K562 (cell line): ENCODE measurements around the gene HHIPL1. TPM values are rescaled to one million over a fixed set of nuclear protein-coding genes. Genes with fewer than 3 reads are reported as not detected.

ENCODE experiments used
- ATAC-seq: fragments of 200-7000 bp; cut with Tn5 transposase; 3 replicates; pipeline ENCODE4 v1.9.1; 2020; ENCODE audit warnings: moderate library complexity
- BruUV-seq: library from RNA; stranded (reverse); fragments of 400-500 nt; replicated peaks from 2 replicates; lab custom pipeline; 2021; lab: Mats Ljungman, UMichigan
- CTCF ChIA-PET: fragments of 300-600 bp; formaldehyde crosslinking; extraction: SDS; loops from one replicate; lab custom pipeline; 2021; ENCODE audit warnings: low intra/inter-chr PET ratio; lab: Yijun Ruan, JAX
- POLR2A ChIA-PET: fragments of 300-600, 350-650 bp; sonication (Branson Sonifier 250); formaldehyde crosslinking; extraction: SDS; loops from one replicate; lab custom pipeline; 2021; ENCODE audit warnings: antibody characterized with exemption, inconsistent platforms; lab: Yijun Ruan, JAX
- DNase-seq, 4 experiments: peaks; one replicate each; pipeline versions ENCODE4 v3.0.0 to v3.0.0-alpha.2; 2011 to 2018; ENCODE audit warnings: low spot score in 3 of 4, mixed read lengths in 3 of 4; ENCODE audit errors: extremely low read depth in 1 of 4
- FAIRE-seq: peaks from 2 replicates; lab custom pipeline; 2011; peaks lifted over from hg19 to GRCh38; lab: Jason Lieb, UNC
- H2AFZ ChIP-seq: 2 replicates; pipeline ENCODE4 v1.6.0; 2011; ENCODE audit warnings: low read depth, low read length, control low read depth, inconsistent platforms
- H3K27ac ChIP-seq: fragments of 200-600 bp; 3 replicates; pipeline ENCODE4 v1.8.0; 2011; ENCODE audit warnings: low read depth, mild to moderate bottlenecking, control low read depth, inconsistent platforms, low read length, moderate library complexity, mixed read lengths; ENCODE audit errors: extremely low read depth
- H3K27me3 ChIP-seq, 2 experiments: fragments of 300-600 bp in 1 of 2; 2 replicates in 1 of 2; 3 replicates in 1 of 2; pipeline versions ENCODE4 v1.6.0 to v1.8.0; 2011; ENCODE audit warnings: inconsistent platforms in 2 of 2, low read length in 2 of 2, mild to moderate bottlenecking in 1 of 2, mixed read lengths in 1 of 2, moderate library complexity in 1 of 2; ENCODE audit not compliant: control insufficient read depth in 2 of 2, insufficient read depth in 2 of 2
- H3K36me3 ChIP-seq: fragments of 300-600 bp; 3 replicates; pipeline ENCODE4 v1.8.0; 2011; ENCODE audit warnings: mild to moderate bottlenecking, low read length, inconsistent platforms; ENCODE audit not compliant: control insufficient read depth, insufficient read depth
- H3K4me1 ChIP-seq, 2 experiments: fragments of 200-600 bp in 1 of 2; replicated peaks in 1 of 2; 2 replicates in 1 of 2; 3 replicates in 1 of 2; pipeline versions ENCODE4 v1.5.1 to v1.8.0; 2011; ENCODE audit warnings: inconsistent platforms in 2 of 2, low read length in 2 of 2, mild to moderate bottlenecking in 1 of 2, mixed read lengths in 1 of 2, moderate library complexity in 1 of 2; ENCODE audit not compliant: control insufficient read depth in 2 of 2, insufficient read depth in 2 of 2
- H3K4me2 ChIP-seq: 2 replicates; pipeline ENCODE4 v1.6.1; 2011; ENCODE audit warnings: low read length, control low read depth, inconsistent platforms, mixed read lengths; ENCODE audit not compliant: insufficient read depth
- H3K4me3 ChIP-seq: fragments of 200-600 bp; sonication (generic), shearing (Covaris generic); 2 replicates; pipeline ENCODE4 v1.5.1; 2016; ENCODE audit warnings: control low read depth, inconsistent platforms
- H3K79me2 ChIP-seq: fragments of 200-600 bp; 3 replicates; pipeline ENCODE4 v1.8.0; 2011; ENCODE audit warnings: low read length, inconsistent platforms; ENCODE audit not compliant: control insufficient read depth, insufficient read depth
- H3K9ac ChIP-seq, 2 experiments: 2 replicates each; pipeline versions ENCODE4 v1.6.0 to v1.6.1; 2011; ENCODE audit warnings: low read depth in 2 of 2, low read length in 2 of 2, control low read depth in 1 of 2, inconsistent platforms in 1 of 2, mild to moderate bottlenecking in 1 of 2, mixed read lengths in 1 of 2; ENCODE audit not compliant: insufficient read depth in 1 of 2
- H3K9me1 ChIP-seq: one replicate; pipeline ENCODE4 v1.6.0; 2011; ENCODE audit warnings: inconsistent platforms, mild to moderate bottlenecking, low read length, moderate library complexity; ENCODE audit not compliant: control insufficient read depth, insufficient read depth
- H3K9me3 ChIP-seq: replicated peaks from 2 replicates; pipeline ENCODE4 v1.5.1; 2011; ENCODE audit warnings: low read depth, low read length, inconsistent platforms; ENCODE audit not compliant: control insufficient read depth, insufficient read depth
- H4K20me1 ChIP-seq: replicated peaks from 2 replicates; pipeline ENCODE4 v1.6.1; 2011; ENCODE audit warnings: low read length, inconsistent platforms, mixed read lengths; ENCODE audit not compliant: control insufficient read depth, insufficient read depth
- CBFB ChIP-seq: sonication (generic); formaldehyde crosslinking; IDR thresholded peaks from 2 replicates; pipeline ENCODE4 v1.4.0; 2020; ENCODE audit warnings: mild to moderate bottlenecking, missing genetic modification reagents
- CBX8 ChIP-seq: fragments of 200-600 bp; sonication (generic); IDR thresholded peaks from 2 replicates; pipeline ENCODE4 v1.6.1; 2012; ENCODE audit warnings: borderline replicate concordance, mixed run types, low read depth, mild to moderate bottlenecking, moderate library complexity, mixed read lengths, low read length, control low read depth, inconsistent platforms; ENCODE audit not compliant: poor library complexity, severe bottlenecking; ENCODE audit errors: extremely low read depth
- HDAC2 ChIP-seq: fragments of 450-650 bp; IDR thresholded peaks from 2 replicates; pipeline ENCODE4 v1.6.1; 2016; ENCODE audit warnings: mild to moderate bottlenecking
- KDM1A ChIP-seq, 2 experiments: fragments of 450-650 bp; IDR thresholded peaks; 2 replicates each; pipeline ENCODE4 v1.6.1; 2016; ENCODE audit warnings: mild to moderate bottlenecking in 2 of 2
- MEF2D ChIP-seq: conservative IDR thresholded peaks from 2 replicates; pipeline ENCODE4 v1.6.1; 2016; ENCODE audit warnings: low read depth, missing genetic modification characterization, missing compliant biosample characterization
- NELFE ChIP-seq: IDR thresholded peaks from 2 replicates; pipeline ENCODE4 v1.6.1; 2011; ENCODE audit warnings: mild to moderate bottlenecking; ENCODE audit not compliant: insufficient read depth, insufficient read length
- NFE2 ChIP-seq: IDR thresholded peaks from 2 replicates; pipeline ENCODE4 v1.6.1; 2014; ENCODE audit warnings: antibody characterized with exemption, low read depth
- RBM22 ChIP-seq: fragments of 200-400 bp; formaldehyde crosslinking; IDR thresholded peaks from 2 replicates; pipeline ENCODE4 v1.6.1; 2018; ENCODE audit warnings: low read length, low read depth; ENCODE audit not compliant: poor library complexity, severe bottlenecking
- SAP30 ChIP-seq: fragments of 200-600 bp; sonication (generic); IDR thresholded peaks from 2 replicates; pipeline ENCODE4 v1.6.1; 2012; ENCODE audit warnings: borderline replicate concordance, low read depth, mild to moderate bottlenecking, moderate library complexity, low read length, control low read depth, inconsistent platforms; ENCODE audit not compliant: insufficient read depth, poor library complexity, severe bottlenecking
- STAT5B ChIP-seq: fragments of 250-450 bp; sonication (Bioruptor Pico); IDR thresholded peaks from 2 replicates; pipeline ENCODE4 v1.8.0; 2021; ENCODE audit warnings: mild to moderate bottlenecking, inconsistent platforms
- ZNF695 ChIP-seq: fragments of 450-650 bp; formaldehyde crosslinking; IDR thresholded peaks from 2 replicates; pipeline ENCODE4 v1.4.0; 2020; ENCODE audit warnings: mild to moderate bottlenecking, moderate library complexity
- WGBS: fragments of 100-300 bp; shearing (Covaris generic); methylation state at CpG from one replicate; pipeline ENCODE4 v1.1.6; 2016; ENCODE audit warnings: low coverage, mixed read lengths; ENCODE audit not compliant: insufficient coverage; ENCODE audit errors: missing lambda C conversion rate; 5-methylcytosine and 5-hydroxymethylcytosine counted together
- in situ Hi-C: fragments of 300-500 bp; cut with MboI; formaldehyde crosslinking; loops from 4 replicates; pipeline ENCODE4 v1.15.0; 2018; ENCODE audit warnings: inconsistent platforms, mixed read lengths
- intact Hi-C: fragments of 100-400 bp; cut with micrococcal nuclease; formaldehyde crosslinking; loops from 2 replicates; pipeline ENCODE4 v1.14.2; 2022
- polyA plus RNA-seq, 8 experiments: library from polyadenylated mRNA; depleted of rRNA in 4 of 8; stranded (reverse) in 5 of 8; unstranded in 3 of 8; fragments of >200 nt; fragmentation: Nextera tagmentation in 2 of 8; fragmentation: Illumina TruSeq in 1 of 8; extraction: Ambion mirVana in 2 of 8; extraction: Trizol in 1 of 8; gene quantifications; 2 replicates each; pipeline versions ENCODE4 v1.2.1 to v1.2.3, GENCODE V29; 2011 to 2014; ENCODE audit warnings: inconsistent platforms in 1 of 8, missing spikeins in 1 of 8
- total RNA-seq, 7 experiments: library from RNA; depleted of rRNA in 6 of 7; stranded (reverse); fragments of >200 nt in 6 of 7; fragmentation: Illumina TruSeq in 2 of 7; extraction: Trizol in 2 of 7; gene quantifications; 2 replicates each; pipeline versions ENCODE4 v1.2.1 to v1.2.3, GENCODE V29; 2011 to 2021; ENCODE audit warnings: low replicate concordance in 1 of 7
- TF ChIP-seq, protein P1 (sequence below): sonication (generic); formaldehyde crosslinking; IDR thresholded peaks from 2 replicates; pipeline ENCODE4 v1.8.1; 2022; ENCODE audit warnings: missing genetic modification reagents
- TF ChIP-seq, protein P2 (sequence below): fragments of 250-450 bp; sonication (Bioruptor Pico); IDR thresholded peaks from 2 replicates; pipeline ENCODE4 v1.8.0; 2022; ENCODE audit warnings: moderate library complexity, mild to moderate bottlenecking, inconsistent platforms

Gene HHIPL1
- total and polyA plus RNA-seq, 9 of the 15 experiments (the other 6 are each of a cell fraction or from before 2014, with no cell fraction given): not detected

DNA sequence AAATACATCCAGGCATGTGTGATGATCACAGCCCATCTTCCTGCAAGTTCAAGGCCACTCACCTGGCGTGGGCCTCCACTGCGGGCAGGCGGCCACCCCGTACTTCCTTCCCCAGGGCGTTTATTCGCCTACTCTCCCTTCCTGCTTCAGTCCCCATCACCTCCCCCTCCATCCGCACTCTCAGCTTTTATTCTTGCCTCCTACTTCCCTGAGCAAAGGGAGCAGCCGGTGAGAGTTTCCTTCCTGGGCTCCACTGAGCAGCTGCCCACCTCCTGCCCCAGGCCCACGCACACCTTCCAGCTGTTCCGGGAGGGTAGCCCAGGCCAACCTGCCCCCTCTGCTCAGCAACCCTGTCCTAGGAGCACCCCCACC, 43.3 kb downstream of the HHIPL1 start:
- no TSS peak for BruUV-seq
- 13% methylated on average over 8 of the region's 10 CpGs for WGBS
- Histone ChIP-seq H3K9me3 (no peaks in the 10 kb centered on the region), H3K4me3 (no peak overlapping the region), H3K9ac (no peak overlapping the region), H3K4me2 (no peak overlapping the region), H3K36me3 (no peaks in the 10 kb centered on the region), H3K9me1 (no peaks in the 10 kb centered on the region), H3K79me2 (no peaks in the 10 kb centered on the region), H3K27me3 (peaks cover 2 to 26% of the 10 kb centered on the region in 2 experiments; a peak in 1 of 5 replicates), H3K27ac (no peak overlapping the region), H2AFZ (no peak overlapping the region), H4K20me1 (peaks cover 2% of the 10 kb centered on the region; the same call in 1 of the 2 replicates), H3K4me1 (peaks cover 0 to 12% of the 10 kb centered on the region in 2 experiments; a peak in 2 of 5 replicates)
- intact Hi-C loops: no loop called here
- ChIA-PET CTCF (no interaction called here), POLR2A (no interaction called here)
- no peak for DNase-seq
- TF ChIP-seq CBFB: no peak
- TF ChIP-seq HDAC2: no peak
- in situ Hi-C loops: no loop called here
- no peak for FAIRE-seq
- ATAC-seq: no peak

DNA sequence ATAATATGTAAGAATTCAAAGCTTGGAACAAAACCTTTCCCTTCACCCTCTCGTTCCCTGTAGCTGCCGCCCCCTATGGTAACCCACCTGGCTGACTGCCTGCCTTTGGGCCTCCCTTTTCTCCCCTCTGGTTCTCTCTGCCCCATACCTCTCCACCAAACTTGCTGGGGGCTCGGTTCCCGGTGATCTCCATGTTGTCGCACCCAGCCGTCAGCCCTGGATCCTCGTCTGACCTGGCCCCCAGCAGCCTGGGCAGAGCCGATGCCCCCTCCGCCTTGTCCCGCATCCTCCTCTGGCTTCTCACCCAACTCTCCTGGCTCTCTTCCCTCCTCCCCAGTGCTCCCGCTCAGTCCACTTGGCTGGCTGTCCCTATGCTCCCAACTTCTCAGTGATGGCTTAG, 43.7 kb downstream of the HHIPL1 start:
- FAIRE-seq: no peak
- Histone ChIP-seq H4K20me1 (peaks cover 2% of the 10 kb centered on the region; the same call in 1 of the 2 replicates), H2AFZ (no peak overlapping the region), H3K27ac (no peak overlapping the region), H3K27me3 (peaks cover 2 to 26% of the 10 kb centered on the region in 2 experiments; a peak in 1 of 5 replicates), H3K4me1 (peaks cover 0 to 8% of the 10 kb centered on the region in 2 experiments; a peak in 2 of 5 replicates), H3K4me2 (no peak overlapping the region), H3K9ac (no peak overlapping the region), H3K36me3 (no peaks in the 10 kb centered on the region), H3K9me3 (no peaks in the 10 kb centered on the region), H3K79me2 (no peaks in the 10 kb centered on the region), H3K4me3 (no peak overlapping the region), H3K9me1 (no peaks in the 10 kb centered on the region)
- POLR2A ChIA-PET: interaction anchor here (0.7 kb wide), 1 partner anchor 47 kb away, joined by 3 read pairs; no protein-coding TSS in a partner anchor
- CTCF ChIA-PET: no interaction called here
- intact Hi-C loops: no loop called here
- 11% methylated on average over 7 of the region's 11 CpGs for WGBS
- no TSS peak for BruUV-seq
- no peak for ATAC-seq
- DNase-seq: no peak
- in situ Hi-C loops: no loop called here
- TF ChIP-seq STAT5B (no peak), ZNF695 (CRISPR knock-in tag) (no peak), RBM22 (no peak), NELFE (no peak), CBX8 (no peak), MEF2D (tag) (no peak), KDM1A (IDR thresholded peaks at IDR 0.05) (no peak), SAP30 (no peak), NFE2 (no peak)
- TF ChIP-seq, protein P1, sequence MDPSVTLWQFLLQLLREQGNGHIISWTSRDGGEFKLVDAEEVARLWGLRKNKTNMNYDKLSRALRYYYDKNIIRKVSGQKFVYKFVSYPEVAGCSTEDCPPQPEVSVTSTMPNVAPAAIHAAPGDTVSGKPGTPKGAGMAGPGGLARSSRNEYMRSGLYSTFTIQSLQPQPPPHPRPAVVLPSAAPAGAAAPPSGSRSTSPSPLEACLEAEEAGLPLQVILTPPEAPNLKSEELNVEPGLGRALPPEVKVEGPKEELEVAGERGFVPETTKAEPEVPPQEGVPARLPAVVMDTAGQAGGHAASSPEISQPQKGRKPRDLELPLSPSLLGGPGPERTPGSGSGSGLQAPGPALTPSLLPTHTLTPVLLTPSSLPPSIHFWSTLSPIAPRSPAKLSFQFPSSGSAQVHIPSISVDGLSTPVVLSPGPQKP: no peak
- TF ChIP-seq, protein P2, sequence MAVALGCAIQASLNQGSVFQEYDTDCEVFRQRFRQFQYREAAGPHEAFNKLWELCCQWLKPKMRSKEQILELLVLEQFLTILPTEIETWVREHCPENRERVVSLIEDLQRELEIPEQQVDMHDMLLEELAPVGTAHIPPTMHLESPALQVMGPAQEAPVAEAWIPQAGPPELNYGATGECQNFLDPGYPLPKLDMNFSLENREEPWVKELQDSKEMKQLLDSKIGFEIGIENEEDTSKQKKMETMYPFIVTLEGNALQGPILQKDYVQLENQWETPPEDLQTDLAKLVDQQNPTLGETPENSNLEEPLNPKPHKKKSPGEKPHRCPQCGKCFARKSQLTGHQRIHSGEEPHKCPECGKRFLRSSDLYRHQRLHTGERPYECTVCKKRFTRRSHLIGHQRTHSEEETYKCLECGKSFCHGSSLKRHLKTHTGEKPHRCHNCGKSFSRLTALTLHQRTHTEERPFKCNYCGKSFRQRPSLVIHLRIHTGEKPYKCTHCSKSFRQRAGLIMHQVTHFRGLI (CRISPR knock-in tag): no peak
